GM18519 (cell line): Measurements from ENCODE around the gene ZNF629.
"Not testable (repeated sequence)": the region's sequence is repeated elsewhere in the genome, so short reads cannot be mapped to it uniquely, and the experiment has no call there.

ENCODE experiments used
- ATAC-seq: cut with Tn5 transposase; IDR thresholded peaks from one replicate; pipeline ENCODE4 v1.9.1; 2021; ENCODE audit warnings: mild to moderate bottlenecking, moderate library complexity; ENCODE audit not compliant: unreplicated experiment, low FRiP score

Gene ZNF629

GRCh38 chr16:30786936-30787612 lies at the start of gene ZNF629:
Gene ZNF629 (minus strand): TSS chr16:30787205. CDS start chr16:30784482, 2,723 bp downstream.
- ATAC-seq: no peak

DNA sequence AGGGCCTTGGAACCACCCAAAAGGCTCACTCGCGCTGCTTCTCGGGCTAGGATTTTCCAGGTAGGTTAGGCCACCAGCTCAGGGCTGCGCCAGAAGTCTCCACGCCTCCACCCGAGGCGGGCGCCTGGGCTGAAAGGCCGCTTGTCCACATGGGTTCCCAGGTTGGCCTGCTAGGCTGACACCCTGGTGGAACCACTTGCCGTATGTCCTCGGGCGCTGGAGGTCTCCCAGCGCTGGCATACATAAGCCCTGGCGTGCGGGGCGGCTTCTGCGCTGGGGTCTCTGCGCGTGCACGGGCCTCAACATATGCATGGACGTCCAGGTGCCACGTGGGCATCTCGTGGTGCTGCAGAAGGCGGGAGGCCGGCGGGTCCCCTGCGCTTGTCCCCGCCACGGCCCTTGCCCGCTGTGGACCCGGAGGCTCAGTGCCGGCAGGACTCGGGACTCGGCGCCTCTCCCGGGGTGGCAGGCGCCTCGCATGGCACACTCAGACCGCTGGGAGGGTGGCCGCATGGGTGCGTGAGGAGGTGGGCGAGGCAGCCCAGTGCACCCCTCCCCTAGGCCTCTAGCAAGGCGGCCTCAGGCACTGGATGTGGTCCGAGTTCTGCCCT lies 47.2 kb upstream of the ZNF629 start:
- no peak for ATAC-seq

GRCh38 chr16:30830072-30830417 lies 43.0 kb upstream of the ZNF629 start:
- ATAC-seq: no peak

GRCh38 chr16:30829130-30830071 lies 42.4 kb upstream of the ZNF629 start:
- ATAC-seq: no peak

DNA sequence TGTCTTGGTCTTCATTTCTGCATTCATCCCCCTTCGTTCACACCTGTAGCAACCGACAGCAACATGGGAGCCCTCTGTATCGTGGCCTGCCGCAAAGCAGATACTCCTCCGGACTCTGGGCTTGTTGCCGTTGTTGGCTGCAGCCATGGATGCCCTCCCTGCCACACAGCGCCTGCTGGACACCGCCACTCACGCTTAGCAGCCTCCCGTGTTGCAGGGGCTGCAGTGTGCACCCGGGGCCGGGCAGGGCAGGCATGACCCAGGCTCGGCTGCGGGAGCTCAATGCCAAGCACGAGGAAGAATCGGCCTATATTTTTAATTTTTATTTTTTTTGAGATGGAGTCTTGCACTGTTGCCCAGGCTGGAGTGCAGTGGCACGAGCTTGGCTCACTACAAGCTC lies 34.9 kb upstream of the ZNF629 start:
- ATAC-seq: no peak

DNA sequence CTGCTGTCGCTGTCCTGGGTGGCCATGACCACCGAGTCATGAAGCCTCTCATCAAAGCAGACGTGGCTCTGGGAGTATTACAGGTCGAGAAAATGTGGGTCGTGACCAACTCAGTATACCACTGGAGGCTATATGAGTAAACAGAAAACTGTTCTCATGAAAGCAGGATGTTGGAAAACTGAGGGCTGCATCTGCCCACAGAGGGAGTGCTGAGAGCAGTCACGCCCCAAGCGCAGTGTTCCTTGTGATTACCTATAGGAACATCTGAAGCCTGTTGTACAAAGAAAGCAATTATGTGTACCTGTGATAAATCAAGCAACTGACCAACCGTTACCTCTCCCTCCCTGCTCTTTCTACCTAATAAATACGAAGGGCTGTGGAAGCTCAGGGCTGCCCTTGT lies 34.4 kb upstream of the ZNF629 start:
- not testable (repeated sequence) for ATAC-seq

DNA sequence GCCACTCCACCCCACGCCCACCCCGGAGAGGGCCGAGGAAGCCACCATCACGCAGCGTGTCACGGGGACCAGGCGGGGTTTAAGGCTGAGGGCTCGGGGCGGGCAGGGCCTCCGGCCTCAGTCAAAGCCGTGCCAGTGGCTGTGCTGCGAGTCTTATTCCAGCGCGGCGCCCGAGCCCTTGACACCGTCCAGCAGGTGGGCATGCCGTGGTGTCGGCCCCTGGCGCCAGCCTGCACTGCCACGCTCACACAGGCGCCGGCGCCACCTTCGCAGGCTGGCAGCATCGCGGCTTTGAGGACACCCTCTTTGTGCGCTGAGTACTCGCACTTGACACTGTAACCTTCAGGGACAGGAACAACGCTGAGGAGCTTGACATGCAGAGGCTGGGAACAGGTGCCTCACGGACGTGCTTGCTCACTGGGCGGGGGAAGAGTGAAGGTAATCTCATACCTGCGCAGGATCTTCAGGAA lies 34.0 kb upstream of the ZNF629 start:
- ATAC-seq: no peak

- no peak for ATAC-seq
Measured at GRCh38 chr16:30816769-30817168, 29.8 kb upstream of the ZNF629 start.

- no peak for ATAC-seq
Measured at GRCh38 chr16:30813821-30814189, 26.8 kb upstream of the ZNF629 start.

DNA sequence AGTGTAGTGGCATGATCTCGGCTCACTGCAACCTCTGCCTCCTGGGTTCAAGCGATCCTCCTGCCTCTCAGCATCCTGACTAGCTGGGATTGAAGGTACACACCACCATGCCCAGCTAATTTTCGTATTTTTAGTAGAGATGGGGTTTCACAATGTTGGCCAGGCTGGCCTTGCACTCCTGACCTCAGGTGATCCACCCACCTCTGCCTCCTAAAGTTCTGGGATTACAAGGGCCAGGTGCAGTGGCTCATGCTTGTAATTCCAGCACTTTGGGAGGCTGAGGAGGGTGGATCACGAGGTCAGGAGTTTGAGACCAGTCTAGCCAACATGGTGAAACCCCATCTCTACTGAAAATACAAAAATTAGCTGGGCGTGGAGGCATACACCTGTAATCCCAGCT lies 22.7 kb upstream of the ZNF629 start:
- not testable (repeated sequence) for ATAC-seq

GRCh38 chr16:30808890-30809426 lies 22.0 kb upstream of the ZNF629 start:
- not testable (repeated sequence) for ATAC-seq

DNA sequence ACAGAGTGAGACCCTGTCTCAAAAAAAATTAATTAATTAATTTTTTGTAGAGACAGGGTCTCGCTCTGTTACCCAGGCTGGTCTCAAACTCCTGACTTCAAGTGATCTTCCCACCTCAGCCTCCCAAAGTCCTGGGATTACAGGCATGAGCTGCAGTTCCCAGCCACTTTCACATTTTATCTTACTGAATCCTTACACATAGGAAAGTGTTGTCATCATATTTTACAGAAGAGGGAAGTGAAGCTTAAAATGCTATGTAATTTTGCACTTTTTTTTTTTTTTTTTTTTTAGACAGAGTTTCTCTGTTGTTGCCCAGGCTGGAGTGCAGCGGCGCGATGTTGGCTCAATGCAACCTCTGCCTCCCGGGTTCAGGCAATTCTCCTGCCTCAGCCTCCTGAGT lies 21.1 kb upstream of the ZNF629 start:
- no peak for ATAC-seq

DNA sequence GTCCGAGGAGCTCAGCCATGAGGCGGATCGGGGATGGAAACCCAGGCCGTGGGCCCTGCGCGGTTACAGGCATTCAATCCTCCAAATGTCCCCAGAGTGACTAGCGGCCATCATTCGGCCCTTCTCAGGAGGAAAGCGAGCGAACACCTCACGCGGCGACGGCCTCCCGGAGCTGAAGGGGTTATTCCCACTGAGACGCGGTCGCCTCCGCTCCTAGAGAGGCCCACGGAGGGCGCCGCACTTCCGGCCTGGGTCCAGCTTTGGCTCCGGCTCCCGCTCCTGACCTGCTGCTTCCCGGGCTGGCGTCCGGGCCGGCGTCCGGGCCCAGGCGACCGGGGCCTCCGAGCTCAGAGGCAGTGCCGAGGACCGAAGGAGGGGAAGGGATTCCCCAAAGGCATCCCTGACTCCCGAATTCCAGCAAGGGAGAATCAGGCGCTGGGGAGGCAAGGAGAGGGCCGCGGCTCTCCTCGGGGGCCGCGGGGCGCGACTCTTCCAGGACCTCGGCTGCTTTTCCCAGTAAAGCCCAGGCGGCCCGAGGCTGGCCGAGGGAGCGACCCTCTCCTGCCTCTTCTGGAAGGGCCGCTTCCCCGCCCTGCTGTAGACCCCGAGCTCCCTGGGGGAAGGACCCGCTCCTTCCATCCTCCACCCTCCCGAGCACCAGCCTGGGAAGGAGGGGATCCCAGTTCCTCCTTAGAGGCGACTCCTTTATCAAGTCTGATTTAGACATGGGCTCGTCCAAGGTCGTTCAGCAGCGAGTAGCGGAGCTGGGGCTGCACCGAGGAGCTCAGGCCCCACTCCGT lies 18.6 kb upstream of the ZNF629 start:
- ATAC-seq: no peak

- ATAC-seq: no peak
Measured at GRCh38 chr16:30805056-30805369, 18.0 kb upstream of the ZNF629 start.

DNA sequence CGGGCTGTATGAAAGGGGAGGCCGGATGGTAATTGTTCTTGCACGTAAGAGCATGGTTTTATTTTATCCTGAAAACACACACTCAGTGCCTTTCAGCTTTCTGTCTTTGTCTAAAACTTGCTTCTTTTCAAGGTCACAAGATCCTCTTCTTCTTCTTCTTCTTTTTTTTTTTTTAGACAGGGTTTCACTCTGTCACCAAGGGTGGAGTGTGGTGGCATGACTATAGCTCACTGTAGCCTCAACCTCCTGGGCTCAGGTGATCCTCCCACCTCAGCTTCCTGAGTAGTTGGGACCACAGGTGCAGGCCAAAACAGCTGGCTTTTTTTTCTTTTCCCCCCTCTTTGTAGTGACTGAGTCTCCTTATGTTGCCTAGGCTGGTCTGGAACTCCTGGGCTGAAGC lies 15.9 kb upstream of the ZNF629 start:
- no peak for ATAC-seq

DNA sequence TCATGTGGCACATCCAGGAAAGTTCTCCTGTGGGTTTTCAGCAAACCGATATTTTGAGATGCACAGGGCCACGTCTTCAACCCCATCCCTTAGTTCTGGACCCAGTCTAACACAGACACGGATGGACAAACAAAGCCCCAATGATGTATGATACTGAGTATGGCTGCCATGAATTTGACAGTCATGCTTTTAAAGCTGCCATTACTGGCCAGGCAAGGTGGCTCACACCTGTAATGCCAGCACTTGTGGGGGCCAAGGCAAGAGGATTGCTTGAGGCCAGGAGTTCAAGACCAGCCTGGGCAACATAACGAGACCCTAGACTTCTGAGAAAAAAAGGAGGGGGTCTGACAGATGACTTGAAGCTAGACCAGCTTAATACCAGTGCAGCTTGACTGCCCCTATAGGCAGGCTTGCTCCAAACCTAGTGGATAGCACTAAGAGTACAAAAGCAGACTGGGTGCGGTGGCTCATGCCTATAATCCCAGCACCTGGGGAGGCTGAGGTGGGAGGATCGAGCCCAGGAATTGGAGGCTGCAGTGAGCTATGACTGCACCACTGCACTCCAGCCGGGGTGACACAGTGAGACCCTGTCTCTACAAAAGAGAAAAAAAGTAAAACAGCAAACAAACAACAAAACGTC lies 10.8 kb upstream of the ZNF629 start:
- ATAC-seq: no peak

DNA sequence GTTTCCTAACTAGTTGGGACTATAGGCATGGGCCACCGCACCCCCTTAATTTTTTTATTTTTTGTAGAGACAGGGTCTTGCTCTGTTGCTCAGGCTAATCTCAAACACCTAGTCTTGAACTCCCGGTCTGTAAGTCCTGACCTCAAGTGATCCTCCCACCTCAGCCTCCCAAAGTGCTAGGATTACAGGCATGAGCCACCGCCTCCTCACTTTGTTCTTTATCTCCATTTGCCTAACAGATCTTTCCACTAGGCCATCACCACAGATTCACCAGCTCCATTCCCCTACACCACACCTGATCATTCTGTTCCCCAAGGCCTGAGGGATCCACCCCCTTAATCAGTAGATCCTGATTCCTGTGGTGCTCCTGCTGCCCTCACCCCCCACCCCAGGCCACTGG lies 7.6 kb upstream of the ZNF629 start:
- no peak for ATAC-seq

DNA sequence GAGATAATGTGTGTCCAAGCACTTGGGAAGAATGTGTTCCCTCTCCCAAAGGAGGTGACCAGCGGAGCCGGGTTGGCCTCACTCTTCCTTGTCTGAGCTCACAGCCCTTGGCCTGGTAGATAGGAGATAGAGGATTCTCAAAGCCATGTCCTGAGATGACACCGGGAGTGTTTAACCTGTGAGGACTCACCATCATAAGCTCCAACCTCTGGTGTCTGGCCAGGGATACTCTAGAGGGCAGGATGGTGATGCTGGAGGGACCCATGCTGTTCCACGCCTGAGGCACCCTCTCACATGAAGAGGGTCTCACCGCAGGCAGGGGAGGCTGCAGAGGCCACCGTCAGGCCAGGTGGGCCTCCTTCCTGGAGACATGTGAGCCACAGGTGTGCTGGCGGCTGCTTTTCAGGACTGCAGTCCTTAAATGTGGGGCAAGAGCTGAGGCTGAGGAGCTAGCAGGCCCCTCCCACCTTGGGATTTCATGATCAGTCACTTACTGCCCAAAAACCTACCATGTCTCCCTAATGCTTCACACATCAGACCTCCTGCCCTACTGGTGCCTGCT lies 6.6 kb upstream of the ZNF629 start:
- ATAC-seq: no peak

GRCh38 chr16:30787613-30788378 lies 791 bp upstream of the ZNF629 start:
- ATAC-seq: no peak
